SK-N-SH (cell line): ENCODE measurements around the gene NR2F1. TPM values are rescaled to one million over a fixed set of nuclear protein-coding genes. Genes with fewer than 3 reads are reported as not detected.

Source experiments
- CTCF ChIA-PET: fragments of 300-600, 350-600 bp; formaldehyde crosslinking; extraction: SDS; loops from one replicate; lab custom pipeline; 2021; lab: Yijun Ruan, JAX
- POLR2A ChIA-PET: fragments of 350-600 bp; sonication (Branson Sonifier 250); formaldehyde crosslinking; extraction: SDS; loops from one replicate; lab custom pipeline; 2020; ENCODE audit warnings: antibody characterized with exemption, inconsistent platforms; lab: Yijun Ruan, JAX
- DNase-seq: peaks from one replicate; pipeline ENCODE4 v3.0.0; 2012
- H2AFZ ChIP-seq: fragments of 200-600 bp; sonication (generic); 2 replicates; pipeline ENCODE4 v1.8.1; 2016; ENCODE audit warnings: antibody characterized with exemption, mild to moderate bottlenecking, low read depth
- H3F3A ChIP-seq: fragments of 200-600 bp; sonication (generic); replicated peaks from 2 replicates; pipeline ENCODE3; 2016; ENCODE audit warnings: antibody characterized with exemption, mild to moderate bottlenecking; ENCODE audit not compliant: insufficient read depth
- H3K27ac ChIP-seq, 2 experiments: fragments of 200-500 bp in 1 of 2; fragments of 200-600 bp in 1 of 2; sonication (Bioruptor generic) in 1 of 2; sonication (generic), shearing (Covaris generic) in 1 of 2; 2 replicates each; pipeline versions ENCODE4 v1.5.1 to v1.6.1; 2014 to 2016; ENCODE audit warnings: low read depth in 2 of 2, inconsistent platforms in 1 of 2, low read length in 1 of 2, mild to moderate bottlenecking in 1 of 2, mixed read lengths in 1 of 2
- H3K27me3 ChIP-seq: fragments of 200-600 bp; sonication (generic), shearing (Covaris generic); 2 replicates; pipeline ENCODE4 v1.6.1; 2016; ENCODE audit warnings: mixed run types; ENCODE audit not compliant: insufficient read depth
- H3K36me3 ChIP-seq, 2 experiments: fragments of 200-500 bp in 1 of 2; fragments of 200-600 bp in 1 of 2; sonication (Bioruptor generic) in 1 of 2; sonication (generic) in 1 of 2; replicated peaks in 1 of 2; 2 replicates each; pipeline versions ENCODE3 to v1.5.1; 2014 to 2016; ENCODE audit warnings: low read length in 1 of 2, mild to moderate bottlenecking in 1 of 2; ENCODE audit not compliant: insufficient read depth in 2 of 2, control insufficient read depth in 1 of 2
- H3K4me1 ChIP-seq, 2 experiments: fragments of 200-500 bp in 1 of 2; fragments of 200-600 bp in 1 of 2; sonication (Bioruptor generic) in 1 of 2; sonication (generic), shearing (Covaris generic) in 1 of 2; 2 replicates each; pipeline versions ENCODE4 v1.5.1 to v1.6.1; 2014 to 2016; ENCODE audit warnings: low read depth in 1 of 2, low read length in 1 of 2, mixed run types in 1 of 2; ENCODE audit not compliant: insufficient read depth in 2 of 2, control insufficient read depth in 1 of 2
- H3K4me2 ChIP-seq: fragments of 200-600 bp; sonication (generic), shearing (Covaris generic); 2 replicates; pipeline ENCODE4 v1.6.1; 2017; ENCODE audit warnings: mixed run types
- H3K4me3 ChIP-seq, 2 experiments: fragments of 200-500 bp in 1 of 2; fragments of 200-600 bp in 1 of 2; sonication (Bioruptor generic) in 1 of 2; sonication (generic), shearing (Covaris generic) in 1 of 2; 2 replicates each; pipeline versions ENCODE4 v1.5.1 to v1.8.1; 2014 to 2016; ENCODE audit warnings: low read depth in 2 of 2, inconsistent platforms in 1 of 2, low read length in 1 of 2, mild to moderate bottlenecking in 1 of 2, mixed read lengths in 1 of 2, moderate library complexity in 1 of 2
- H3K79me2 ChIP-seq: fragments of 200-600 bp; sonication (generic); 2 replicates; pipeline ENCODE4 v1.8.1; 2017; ENCODE audit warnings: mild to moderate bottlenecking; ENCODE audit not compliant: insufficient read depth
- H3K9ac ChIP-seq: fragments of 200-600 bp; sonication (generic); 2 replicates; pipeline ENCODE4 v1.6.1; 2017; ENCODE audit warnings: mixed run types
- H3K9me2 ChIP-seq: fragments of 200-600 bp; sonication (generic); 2 replicates; pipeline ENCODE4 v1.6.1; 2017; ENCODE audit warnings: mixed run types
- H3K9me3 ChIP-seq: fragments of 200-600 bp; sonication (generic); 2 replicates; pipeline ENCODE4 v1.6.1; 2017; ENCODE audit warnings: mixed run types, mild to moderate bottlenecking, moderate library complexity
- H4K20me1 ChIP-seq: fragments of 200-600 bp; sonication (generic); 2 replicates; pipeline ENCODE4 v1.6.1; 2017; ENCODE audit warnings: mild to moderate bottlenecking, mixed run types; ENCODE audit not compliant: insufficient read depth
- CHD2 ChIP-seq: fragments of 150-350 bp; IDR thresholded peaks from 2 replicates; pipeline ENCODE4 v1.6.1; 2018; ENCODE audit warnings: low read length; ENCODE audit not compliant: partially characterized antibody
- EP300 ChIP-seq, 2 experiments: IDR thresholded peaks; 2 replicates each; pipeline versions ENCODE4 v1.4.0 to v1.6.1; 2012; ENCODE audit warnings: borderline replicate concordance in 1 of 2, low read depth in 1 of 2, low read length in 1 of 2
- SMC3 ChIP-seq: IDR thresholded peaks from 2 replicates; pipeline ENCODE4 v1.6.1; 2012; ENCODE audit warnings: low read depth, low read length, improper control_type of control experiment
- WGBS: methylation state at CpG from one replicate; pipeline ENCODE4 v1.1.6; 2017; ENCODE audit warnings: low lambda C conversion rate; 5-methylcytosine and 5-hydroxymethylcytosine counted together
- polyA plus RNA-seq, 3 experiments: library from polyadenylated mRNA; depleted of rRNA; stranded (reverse); fragments of >200 nt; gene quantifications; 2 replicates each; pipeline ENCODE4 v1.2.3, GENCODE V29; 2012
- TF ChIP-seq, protein P1 (sequence below): IDR thresholded peaks from 2 replicates; pipeline ENCODE4; 2012
- TF ChIP-seq, protein P2 (sequence below): IDR thresholded peaks from 2 replicates; pipeline ENCODE4 v1.6.1; 2012; ENCODE audit warnings: mild to moderate bottlenecking, low read depth, low read length, moderate library complexity

NR2F1 gene
- polyA plus RNA-seq, 1 of the 3 experiments (the other 2 are of a cell fraction), result 47.1 TPM

DNA sequence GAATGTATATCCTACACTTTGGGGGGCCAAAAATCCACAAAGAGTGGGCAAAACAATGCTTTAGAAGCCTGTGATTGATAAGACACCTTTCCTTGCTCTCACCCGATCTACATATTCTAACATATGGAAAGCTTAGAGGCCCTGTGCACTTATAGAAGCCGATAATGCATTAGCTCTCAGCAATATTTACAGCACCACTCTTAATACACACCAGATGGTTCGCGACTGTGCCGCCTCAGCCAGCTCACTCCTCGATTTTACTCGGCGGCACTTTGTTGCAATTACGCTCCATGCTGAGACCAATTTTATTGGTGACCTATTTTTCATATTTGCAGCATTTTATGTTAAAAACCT lies 18.8 kb downstream of the NR2F1 start:
- 35% methylated on average over 9 of the region's 9 CpGs for WGBS
- no peaks in the 10 kb centered on the region for H3K9me3 ChIP-seq
- no peaks in the 10 kb centered on the region for H3K79me2 ChIP-seq
- H3K4me3 ChIP-seq, result peak overlapping the region in 1 of 2 experiments; percentile 31; a peak in 3 of 4 replicates
- DNase-seq, result peak; percentile 78
- H3K4me1 ChIP-seq, result peaks cover 6 to 20% of the 10 kb centered on the region in 2 experiments; a peak in 2 of 4 replicates
- H3F3A ChIP-seq, result peaks cover 15% of the 10 kb centered on the region
- peak overlapping the region; percentile 50; the same call in 1 of the 2 replicates for H2AFZ ChIP-seq
- CTCF ChIA-PET, result interaction anchor here (0.8 to 5.1 kb wide), 9 partner anchors 10 to 484 kb away, joined by 3 to 32 read pairs (median 4); partner anchors contain the start of gene NR2F1
- no peaks in the 10 kb centered on the region for H3K36me3 ChIP-seq
- peak overlapping the region; percentile 61 to 94 for H3K27ac ChIP-seq
- H3K9ac ChIP-seq, result peak overlapping the region; percentile 17; the same call in 1 of the 2 replicates
- H3K4me2 ChIP-seq, result peak overlapping the region; percentile 58; the same call in 1 of the 2 replicates
- no peaks in the 10 kb centered on the region for H3K9me2 ChIP-seq
- no peaks in the 10 kb centered on the region for H3K27me3 ChIP-seq
- TF ChIP-seq, protein P1, sequence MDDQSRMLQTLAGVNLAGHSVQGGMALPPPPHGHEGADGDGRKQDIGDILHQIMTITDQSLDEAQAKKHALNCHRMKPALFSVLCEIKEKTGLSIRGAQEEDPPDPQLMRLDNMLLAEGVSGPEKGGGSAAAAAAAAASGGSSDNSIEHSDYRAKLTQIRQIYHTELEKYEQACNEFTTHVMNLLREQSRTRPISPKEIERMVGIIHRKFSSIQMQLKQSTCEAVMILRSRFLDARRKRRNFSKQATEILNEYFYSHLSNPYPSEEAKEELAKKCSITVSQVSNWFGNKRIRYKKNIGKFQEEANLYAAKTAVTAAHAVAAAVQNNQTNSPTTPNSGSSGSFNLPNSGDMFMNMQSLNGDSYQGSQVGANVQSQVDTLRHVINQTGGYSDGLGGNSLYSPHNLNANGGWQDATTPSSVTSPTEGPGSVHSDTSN, result no peak
- TF ChIP-seq EP300 (IDR thresholded peaks at IDR 0.05; ENCODE audit: borderline replicate concordance in 1 of 2, low read depth in 1 of 2, low read length in 1 of 2), result peak in 1 of 2 experiments; percentile 39; a peak in 1 of 4 replicates
- POLR2A ChIA-PET, result interaction anchor here (0.9 to 1.8 kb wide), 6 partner anchors 10 to 20 kb away, joined by 3 to 12 read pairs (median 6); partner anchors contain the start of gene NR2F1
- H4K20me1 ChIP-seq, result no peaks in the 10 kb centered on the region

DNA sequence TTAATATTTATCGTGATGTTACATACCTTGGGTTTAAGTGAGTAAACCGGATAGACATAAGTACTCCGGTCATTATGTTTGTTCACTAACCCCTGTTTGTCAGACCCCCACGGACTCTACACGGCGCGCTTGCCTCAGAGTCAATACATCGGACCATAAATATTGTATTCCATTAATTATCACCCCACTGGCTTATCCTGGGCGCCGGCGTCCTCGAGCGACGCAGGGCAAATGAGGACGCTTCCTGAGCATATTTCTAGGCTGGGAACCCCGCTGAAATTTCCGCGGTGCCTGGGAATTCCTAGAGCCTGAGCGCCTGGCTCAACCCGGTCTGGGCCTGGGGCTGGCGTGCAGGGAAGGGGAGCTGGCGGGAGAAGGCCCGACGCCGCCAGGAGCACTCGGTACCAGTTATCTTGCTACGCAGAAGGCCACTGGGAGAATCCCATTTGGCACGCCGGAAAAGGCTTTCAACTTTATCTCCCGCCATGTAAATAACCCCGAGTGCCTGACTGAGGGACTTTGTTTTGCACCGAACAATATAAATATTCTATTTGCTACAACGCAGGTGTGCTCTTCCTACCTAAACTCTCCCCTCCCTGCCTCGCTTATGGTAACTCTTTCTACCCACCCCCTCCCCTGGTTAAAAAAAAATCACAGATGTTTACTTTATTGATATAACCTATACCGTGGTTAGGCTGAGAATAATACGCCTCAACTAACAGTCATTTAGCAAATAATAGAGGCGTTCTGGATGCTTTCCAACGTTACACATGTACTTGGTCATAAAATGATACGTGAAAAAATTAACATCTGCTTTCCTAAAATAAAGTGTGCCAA lies 19.4 kb downstream of the NR2F1 start:
- Histone ChIP-seq H3K36me3 (no peaks in the 10 kb centered on the region), H3K4me2 (peak overlapping the region; percentile 58; the same call in 1 of the 2 replicates), H3K79me2 (no peaks in the 10 kb centered on the region), H3K9me2 (no peaks in the 10 kb centered on the region), H3K27ac (peak overlapping the region; percentile 61 to 94; a peak in 3 of 4 replicates), H4K20me1 (no peaks in the 10 kb centered on the region), H3K9me3 (no peaks in the 10 kb centered on the region), H3K4me3 (peak overlapping the region in 1 of 2 experiments; percentile 31; a peak in 2 of 4 replicates), H3F3A (peaks cover 21% of the 10 kb centered on the region), H3K9ac (peak overlapping the region; percentile 17; the same call in 1 of the 2 replicates), H3K4me1 (peaks cover 6 to 21% of the 10 kb centered on the region in 2 experiments; a peak in 2 of 4 replicates), H2AFZ (peak overlapping the region; percentile 50; the same call in 1 of the 2 replicates), H3K27me3 (no peaks in the 10 kb centered on the region)
- CTCF ChIA-PET, result interaction anchor here (0.8 to 5.1 kb wide), 7 partner anchors 9 to 1136 kb away, joined by 3 to 32 read pairs (median 5); partner anchors contain the start of gene NR2F1
- WGBS, result 81% methylated on average over 38 of the region's 39 CpGs
- peak; percentile 76 for DNase-seq
- TF ChIP-seq SMC3, result no peak
- TF ChIP-seq CHD2, result no peak
- TF ChIP-seq EP300 (IDR thresholded peaks at IDR 0.05; ENCODE audit: borderline replicate concordance in 1 of 2, low read depth in 1 of 2, low read length in 1 of 2), result no peak
- TF ChIP-seq, protein P2, sequence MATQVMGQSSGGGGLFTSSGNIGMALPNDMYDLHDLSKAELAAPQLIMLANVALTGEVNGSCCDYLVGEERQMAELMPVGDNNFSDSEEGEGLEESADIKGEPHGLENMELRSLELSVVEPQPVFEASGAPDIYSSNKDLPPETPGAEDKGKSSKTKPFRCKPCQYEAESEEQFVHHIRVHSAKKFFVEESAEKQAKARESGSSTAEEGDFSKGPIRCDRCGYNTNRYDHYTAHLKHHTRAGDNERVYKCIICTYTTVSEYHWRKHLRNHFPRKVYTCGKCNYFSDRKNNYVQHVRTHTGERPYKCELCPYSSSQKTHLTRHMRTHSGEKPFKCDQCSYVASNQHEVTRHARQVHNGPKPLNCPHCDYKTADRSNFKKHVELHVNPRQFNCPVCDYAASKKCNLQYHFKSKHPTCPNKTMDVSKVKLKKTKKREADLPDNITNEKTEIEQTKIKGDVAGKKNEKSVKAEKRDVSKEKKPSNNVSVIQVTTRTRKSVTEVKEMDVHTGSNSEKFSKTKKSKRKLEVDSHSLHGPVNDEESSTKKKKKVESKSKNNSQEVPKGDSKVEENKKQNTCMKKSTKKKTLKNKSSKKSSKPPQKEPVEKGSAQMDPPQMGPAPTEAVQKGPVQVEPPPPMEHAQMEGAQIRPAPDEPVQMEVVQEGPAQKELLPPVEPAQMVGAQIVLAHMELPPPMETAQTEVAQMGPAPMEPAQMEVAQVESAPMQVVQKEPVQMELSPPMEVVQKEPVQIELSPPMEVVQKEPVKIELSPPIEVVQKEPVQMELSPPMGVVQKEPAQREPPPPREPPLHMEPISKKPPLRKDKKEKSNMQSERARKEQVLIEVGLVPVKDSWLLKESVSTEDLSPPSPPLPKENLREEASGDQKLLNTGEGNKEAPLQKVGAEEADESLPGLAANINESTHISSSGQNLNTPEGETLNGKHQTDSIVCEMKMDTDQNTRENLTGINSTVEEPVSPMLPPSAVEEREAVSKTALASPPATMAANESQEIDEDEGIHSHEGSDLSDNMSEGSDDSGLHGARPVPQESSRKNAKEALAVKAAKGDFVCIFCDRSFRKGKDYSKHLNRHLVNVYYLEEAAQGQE, result no peak
- POLR2A ChIA-PET, result interaction anchor here (0.9 to 1.6 kb wide), 3 partner anchors 11 to 19 kb away, joined by 3 to 12 read pairs (median 4); no protein-coding TSS in a partner anchor
